Stimulated activated CD8-positive, alpha-beta memory T cell treated with anti-CD3 and anti-CD28 coated beads, Interleukin-2, amount 100 ng/mL, for 48 hours (primary cell): ENCODE measurements around the gene NAPG.
"Not testable (repeated sequence)": the region's sequence is repeated elsewhere in the genome, so short reads cannot be mapped to it uniquely, and the experiment has no call there.

ENCODE experiments used
- DNase-seq, 2 donors: peaks; one replicate each; pipeline ENCODE4 v3.0.0-alpha.2; 2020; ENCODE audit warnings: low read depth in 2 of 2

Gene NAPG

GRCh38 chr18:10525697-10526560 lies at the start of gene NAPG:
Gene NAPG (plus strand): TSS chr18:10526027. CDS start chr18:10526103, 76 bp downstream.
- peak; percentile 80 to 82 for DNase-seq

GRCh38 chr18:10476338-10476791 lies 49.5 kb upstream of the NAPG start:
- DNase-seq: no peak

GRCh38 chr18:10477121-10477862 lies 48.5 kb upstream of the NAPG start:
- DNase-seq: no peak

GRCh38 chr18:10477863-10478260 lies 48.0 kb upstream of the NAPG start:
- no peak for DNase-seq

GRCh38 chr18:10481831-10482230 lies 44.0 kb upstream of the NAPG start:
- DNase-seq: no peak

- no peak for DNase-seq
Measured at GRCh38 chr18:10482363-10482984, 43.4 kb upstream of the NAPG start.

- DNase-seq: no peak
Measured at GRCh38 chr18:10482985-10483949, 42.6 kb upstream of the NAPG start.

GRCh38 chr18:10485475-10485874 lies 40.4 kb upstream of the NAPG start:
- no peak for DNase-seq

GRCh38 chr18:10486362-10486761 lies 39.5 kb upstream of the NAPG start:
- no peak for DNase-seq

- DNase-seq: no peak
Measured at GRCh38 chr18:10487154-10487553, 38.7 kb upstream of the NAPG start.

- no peak for DNase-seq
Measured at GRCh38 chr18:10488017-10488416, 37.8 kb upstream of the NAPG start.

- peak; percentile 39 to 40 for DNase-seq
Measured at GRCh38 chr18:10490401-10491165, 35.2 kb upstream of the NAPG start.

GRCh38 chr18:10495936-10496335 lies 29.9 kb upstream of the NAPG start:
- DNase-seq: no peak

- DNase-seq: no peak
Measured at GRCh38 chr18:10497206-10497749, 28.5 kb upstream of the NAPG start.

GRCh38 chr18:10499230-10499629 lies 26.6 kb upstream of the NAPG start:
- no peak for DNase-seq

GRCh38 chr18:10500038-10500437 lies 25.8 kb upstream of the NAPG start:
- no peak for DNase-seq

GRCh38 chr18:10504723-10505122 lies 21.1 kb upstream of the NAPG start:
- DNase-seq: no peak

GRCh38 chr18:10505892-10506291 lies 19.9 kb upstream of the NAPG start:
- DNase-seq: not testable (repeated sequence)

GRCh38 chr18:10508591-10508990 lies 17.2 kb upstream of the NAPG start:
- DNase-seq: no peak

- no peak for DNase-seq
Measured at GRCh38 chr18:10511236-10511635, 14.6 kb upstream of the NAPG start.
